Testis (tissue), 3 donors: ENCODE results near the gene CD1B. TPM values are rescaled to one million over a fixed set of nuclear protein-coding genes. Genes with fewer than 3 reads are reported as not detected.

Experiments
- DNase-seq: peaks from one replicate; pipeline ENCODE4 v3.0.0-alpha.2; 2019
- H3K27ac ChIP-seq, 2 donors: fragments of 200-600 bp; sonication (generic); one replicate each; pipeline ENCODE4 v1.5.1; 2019
- H3K27me3 ChIP-seq: fragments of 200-600 bp; sonication (generic); one replicate; pipeline ENCODE4 v1.5.1; 2019
- H3K36me3 ChIP-seq: fragments of 200-600 bp; sonication (generic); one replicate; pipeline ENCODE4 v1.5.1; 2017; ENCODE audit warnings: low read depth; ENCODE audit errors: missing control alignments
- H3K4me1 ChIP-seq: fragments of 200-600 bp; sonication (generic); one replicate; pipeline ENCODE4 v1.5.1; 2019
- H3K4me3 ChIP-seq, 2 donors: fragments of 200-600 bp; sonication (generic); one replicate each; pipeline ENCODE4 v1.5.1; 2017 to 2019
- H3K9me3 ChIP-seq: fragments of 200-600 bp; sonication (generic); one replicate; pipeline ENCODE4 v1.5.1; 2017
- POLR2A ChIP-seq: fragments of 450-650 bp; IDR thresholded peaks from one replicate; pipeline ENCODE4 v1.6.1; 2017; ENCODE audit warnings: antibody characterized with exemption, mild to moderate bottlenecking, moderate library complexity
- WGBS, 2 donors: methylation state at CpG; one replicate each; pipeline ENCODE4 v1.1.5; 2018; 5-methylcytosine and 5-hydroxymethylcytosine counted together
- intact Hi-C: fragments of 100-400 bp; cut with DNase I; formaldehyde crosslinking; loops from one replicate; pipeline ENCODE4 v1.15.1; 2023; ENCODE audit warnings: low total_unique reads
- polyA plus RNA-seq: library from polyadenylated mRNA; stranded (reverse); fragments of 350-450 nt; fragmentation: Illumina TruSeq; extraction: RNeasy Lipid Tissue Mini Kit (QIAGEN cat#74804); gene quantifications from one replicate; pipeline ENCODE4 v1.2.3, GENCODE V29; 2014; ENCODE audit warnings: low read depth, low replicate concordance; ENCODE audit not compliant: insufficient read depth
- total RNA-seq, 2 donors: library from RNA; depleted of rRNA; stranded (reverse); fragments of >200 nt; gene quantifications; one replicate each; pipeline ENCODE4 v1.2.3, GENCODE V29; 2016
- TF ChIP-seq, protein P1 (sequence below), 3 experiments: fragments of 450-650 bp in 2 of 3; fragments of 200-600 bp in 1 of 3; sonication (generic) in 1 of 3; IDR thresholded peaks; one replicate each; pipeline ENCODE4 v1.5.1; 2016 to 2019; ENCODE audit warnings: antibody characterized with exemption in 3 of 3, mild to moderate bottlenecking in 2 of 3, moderate library complexity in 1 of 3

Gene CD1B
- total and polyA plus RNA-seq, 3 donors from 2014 or later = 0.30 TPM; not detected in 2

DNA sequence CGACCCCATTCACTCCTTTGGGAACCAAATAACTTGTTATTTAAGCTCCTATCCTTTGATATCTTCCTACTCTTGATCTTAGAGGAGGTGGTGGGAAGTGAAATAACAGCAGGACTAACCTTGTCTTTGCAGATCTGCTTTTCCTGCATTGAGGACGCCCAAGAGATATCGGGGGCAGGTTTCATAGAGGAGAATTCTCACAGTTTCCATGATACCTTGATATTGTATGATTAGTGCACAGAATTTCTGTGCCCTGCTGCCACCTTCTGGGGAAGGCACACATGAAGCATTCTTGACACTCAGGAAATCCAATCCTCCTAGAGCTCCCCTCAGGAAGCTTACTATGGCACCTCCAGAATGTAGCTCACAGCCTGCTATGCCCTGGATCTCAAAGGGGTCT, 1.6 kb downstream of the CD1B start:
- no peaks in the 10 kb centered on the region for H3K4me1 ChIP-seq
- no peaks in the 10 kb centered on the region for H3K9me3 ChIP-seq
- intact Hi-C loops = no loop called here
- no peaks in the 10 kb centered on the region for H3K36me3 ChIP-seq
- H3K4me3 ChIP-seq = no peak overlapping the region
- H3K27me3 ChIP-seq = no peaks in the 10 kb centered on the region
- no peak for TF ChIP-seq POLR2A
- TF ChIP-seq, protein P1, sequence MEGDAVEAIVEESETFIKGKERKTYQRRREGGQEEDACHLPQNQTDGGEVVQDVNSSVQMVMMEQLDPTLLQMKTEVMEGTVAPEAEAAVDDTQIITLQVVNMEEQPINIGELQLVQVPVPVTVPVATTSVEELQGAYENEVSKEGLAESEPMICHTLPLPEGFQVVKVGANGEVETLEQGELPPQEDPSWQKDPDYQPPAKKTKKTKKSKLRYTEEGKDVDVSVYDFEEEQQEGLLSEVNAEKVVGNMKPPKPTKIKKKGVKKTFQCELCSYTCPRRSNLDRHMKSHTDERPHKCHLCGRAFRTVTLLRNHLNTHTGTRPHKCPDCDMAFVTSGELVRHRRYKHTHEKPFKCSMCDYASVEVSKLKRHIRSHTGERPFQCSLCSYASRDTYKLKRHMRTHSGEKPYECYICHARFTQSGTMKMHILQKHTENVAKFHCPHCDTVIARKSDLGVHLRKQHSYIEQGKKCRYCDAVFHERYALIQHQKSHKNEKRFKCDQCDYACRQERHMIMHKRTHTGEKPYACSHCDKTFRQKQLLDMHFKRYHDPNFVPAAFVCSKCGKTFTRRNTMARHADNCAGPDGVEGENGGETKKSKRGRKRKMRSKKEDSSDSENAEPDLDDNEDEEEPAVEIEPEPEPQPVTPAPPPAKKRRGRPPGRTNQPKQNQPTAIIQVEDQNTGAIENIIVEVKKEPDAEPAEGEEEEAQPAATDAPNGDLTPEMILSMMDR (IDR thresholded peaks at IDR 0.05) = no peak
- DNase-seq = peak; percentile 23
- no peak overlapping the region for H3K27ac ChIP-seq
- WGBS, 2 donors = 79 to 83% methylated on average over 3 of the region's 3 CpGs

DNA sequence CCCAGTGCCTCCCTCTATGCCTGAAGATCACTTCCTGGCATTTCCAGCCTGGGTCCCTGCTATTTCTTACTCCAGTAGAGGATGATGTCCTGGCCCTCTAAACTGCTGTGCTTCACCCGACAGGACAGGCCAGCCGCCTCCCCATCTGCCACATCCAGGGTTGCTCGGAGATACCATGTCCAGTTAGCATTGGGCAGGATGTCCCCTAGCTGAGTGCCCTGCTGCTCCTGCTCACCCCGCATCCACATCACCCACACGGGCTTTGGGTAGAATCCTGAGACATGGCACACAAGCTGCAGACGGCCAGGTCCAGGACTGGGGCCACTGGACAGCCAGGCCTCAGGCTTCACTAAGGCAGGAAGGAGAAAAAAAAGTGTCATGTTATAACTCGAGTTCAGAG, 2.0 kb downstream of the CD1B start:
- Histone ChIP-seq H3K27ac (no peak overlapping the region), H3K36me3 (no peaks in the 10 kb centered on the region), H3K4me1 (no peaks in the 10 kb centered on the region), H3K27me3 (no peaks in the 10 kb centered on the region), H3K4me3 (no peak overlapping the region), H3K9me3 (no peaks in the 10 kb centered on the region)
- WGBS, 2 donors = 84 to 96% methylated on average over 7 of the region's 7 CpGs
- TF ChIP-seq, protein P1 (IDR thresholded peaks at IDR 0.05) = no peak
- no peak for TF ChIP-seq POLR2A
- no peak for DNase-seq
- intact Hi-C loops = no loop called here

DNA sequence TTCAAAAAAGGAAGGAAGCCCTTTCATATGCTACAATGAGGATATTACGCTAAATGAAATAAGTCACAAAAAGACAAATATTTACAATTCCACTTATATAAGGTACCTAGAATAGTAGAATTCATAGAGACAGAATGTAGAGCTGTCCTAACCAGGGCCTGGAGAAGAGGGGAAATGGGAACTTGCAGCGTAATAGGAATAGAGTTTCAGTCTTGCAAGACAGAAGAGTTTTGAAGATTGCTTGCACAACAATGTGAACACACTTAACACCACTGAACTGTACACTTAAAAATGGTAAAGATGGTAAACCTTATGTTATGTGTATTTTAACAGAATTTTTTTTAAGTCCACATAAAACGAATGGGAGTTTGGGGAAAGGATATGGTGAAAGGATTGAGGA, 2.9 kb downstream of the CD1B start:
- DNase-seq = no peak
- H3K27ac ChIP-seq = no peak overlapping the region
- H3K36me3 ChIP-seq = no peaks in the 10 kb centered on the region
- TF ChIP-seq, protein P1 (IDR thresholded peaks at IDR 0.05) = no peak
- no peak for TF ChIP-seq POLR2A
- WGBS, 2 donors = 88 to 91% methylated on average over 3 of the region's 3 CpGs
- intact Hi-C loops = no loop called here
- no peaks in the 10 kb centered on the region for H3K27me3 ChIP-seq
- no peaks in the 10 kb centered on the region for H3K9me3 ChIP-seq
- no peak overlapping the region for H3K4me3 ChIP-seq
- no peaks in the 10 kb centered on the region for H3K4me1 ChIP-seq

DNA sequence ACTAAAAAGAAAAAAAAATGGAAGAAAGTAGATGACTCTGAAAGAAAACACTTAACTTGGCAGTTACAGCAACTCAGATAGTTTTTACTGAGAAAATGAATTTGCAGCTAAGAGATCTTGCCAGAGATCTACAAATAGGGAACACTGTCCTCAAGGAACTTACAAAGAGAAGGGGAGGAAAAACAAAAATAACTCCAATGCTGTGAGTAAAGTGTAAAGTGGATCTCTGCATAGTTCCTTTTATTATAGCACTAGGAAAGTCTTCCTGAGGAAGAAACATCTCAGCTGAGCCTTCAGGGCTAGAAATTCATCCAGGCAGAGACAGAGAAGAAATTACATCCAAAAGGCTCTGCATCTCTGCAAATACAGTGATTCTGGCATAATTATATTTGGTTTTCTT, 3.9 kb downstream of the CD1B start:
- no peak for TF ChIP-seq POLR2A
- TF ChIP-seq, protein P1 (IDR thresholded peaks at IDR 0.05) = no peak
- DNase-seq = no peak
- Histone ChIP-seq H3K4me3 (no peak overlapping the region), H3K9me3 (no peaks in the 10 kb centered on the region), H3K36me3 (no peaks in the 10 kb centered on the region), H3K4me1 (no peaks in the 10 kb centered on the region), H3K27ac (no peak overlapping the region), H3K27me3 (no peaks in the 10 kb centered on the region)
- intact Hi-C loops = no loop called here

DNA sequence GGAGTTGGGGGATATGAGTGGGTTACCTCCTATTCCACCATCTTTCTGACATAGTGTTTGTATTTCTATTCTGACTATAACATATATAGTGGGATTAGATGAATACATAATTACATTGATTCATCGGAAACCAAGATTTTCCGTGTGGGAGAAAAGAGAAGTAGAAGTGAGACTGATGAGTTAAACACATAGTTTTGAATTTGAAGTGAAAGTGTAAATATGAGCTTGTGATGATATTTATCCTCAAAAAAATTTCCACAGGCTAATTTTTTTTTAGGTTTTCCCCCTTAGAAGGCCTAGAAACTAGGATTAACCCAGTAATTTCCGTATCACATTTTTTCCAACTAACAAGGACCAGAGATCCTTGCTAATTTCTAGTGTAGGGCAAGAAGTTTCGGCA, 6.9 kb downstream of the CD1B start:
- intact Hi-C loops = no loop called here
- H3K27me3 ChIP-seq = no peaks in the 10 kb centered on the region
- no peak for DNase-seq
- H3K36me3 ChIP-seq = no peaks in the 10 kb centered on the region
- TF ChIP-seq POLR2A = no peak
- TF ChIP-seq, protein P1 (IDR thresholded peaks at IDR 0.05) = no peak
- no peak overlapping the region for H3K27ac ChIP-seq
- no peaks in the 10 kb centered on the region for H3K4me1 ChIP-seq
- no peak overlapping the region for H3K4me3 ChIP-seq
- no peaks in the 10 kb centered on the region for H3K9me3 ChIP-seq
- WGBS, 2 donors = 85% methylated on average over 4 of the region's 4 CpGs
